ENCODE measurements around the gene TBC1D14.

DNA sequence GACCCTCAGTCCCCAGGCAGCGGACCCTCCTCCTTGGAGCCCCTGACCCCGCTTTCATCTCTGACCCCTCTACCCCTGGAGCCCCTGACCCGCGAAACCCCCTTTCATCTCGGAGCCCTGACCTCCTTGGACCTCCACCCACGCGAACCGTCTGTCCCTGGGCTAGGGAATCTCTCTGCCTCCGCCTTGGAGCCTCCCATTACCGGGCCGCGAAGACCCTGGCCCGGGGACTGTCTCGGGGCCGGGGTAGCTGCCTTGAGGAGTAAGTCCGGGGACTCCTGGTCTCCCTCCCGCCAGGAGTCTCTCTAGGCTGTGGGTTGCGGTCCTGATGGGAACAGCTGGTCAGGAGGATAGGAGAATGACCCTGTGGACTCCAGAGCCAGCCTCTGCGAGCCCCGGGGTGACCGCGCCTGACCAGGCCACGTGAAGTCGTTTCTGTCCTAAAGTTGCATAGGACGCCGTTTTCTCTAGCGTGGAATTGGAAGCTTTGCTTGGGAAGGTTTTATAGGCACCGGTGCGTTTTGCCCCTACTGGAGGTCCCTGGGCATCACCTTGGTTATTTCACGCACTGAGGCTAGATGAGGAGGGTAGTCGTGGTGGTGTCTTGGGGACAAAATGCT, 824 bp downstream of the TBC1D14 start:
- TF ChIP-seq YY1 (IDR thresholded peaks at IDR 0.05; ENCODE audit: insufficient read depth, insufficient read length): no peak
- TF ChIP-seq SUZ12 (IDR thresholded peaks at IDR 0.05; ENCODE audit: extremely low read depth, insufficient read depth, insufficient read length): no peak
